ENCODE measurements around the gene USH1C.
A peak's percentile ranks its signal among the peaks of the same experiment; 100 is the strongest.

USH1C gene

GRCh38 chr11:17532784-17533183, 11.4 kb downstream of the USH1C start:
- no peak overlapping the region for H3K4me3 ChIP-seq (ENCODE audit: low read depth, low read length)
- no peak for TF ChIP-seq CTCF (IDR thresholded peaks at IDR 0.05; ENCODE audit: borderline replicate concordance, insufficient read depth, low read depth, low read length)

GRCh38 chr11:17531636-17532113, 12.5 kb downstream of the USH1C start:
- no peak for TF ChIP-seq CTCF (IDR thresholded peaks at IDR 0.05; ENCODE audit: borderline replicate concordance, insufficient read depth, low read depth, low read length)
- H3K4me3 ChIP-seq (ENCODE audit: low read depth, low read length), result no peak overlapping the region

GRCh38 chr11:17531071-17531600, 13.1 kb downstream of the USH1C start:
- no peak overlapping the region for H3K4me3 ChIP-seq (ENCODE audit: low read depth, low read length)
- TF ChIP-seq CTCF (IDR thresholded peaks at IDR 0.05; ENCODE audit: borderline replicate concordance, insufficient read depth, low read depth, low read length), result no peak

GRCh38 chr11:17529844-17530185, 14.4 kb downstream of the USH1C start:
- no peak overlapping the region for H3K4me3 ChIP-seq (ENCODE audit: low read depth, low read length)
- TF ChIP-seq CTCF (IDR thresholded peaks at IDR 0.05; ENCODE audit: borderline replicate concordance, insufficient read depth, low read depth, low read length), result no peak

- TF ChIP-seq CTCF (IDR thresholded peaks at IDR 0.05; ENCODE audit: borderline replicate concordance, insufficient read depth, low read depth, low read length), result no peak
- no peak overlapping the region for H3K4me3 ChIP-seq (ENCODE audit: low read depth, low read length)
Measured at GRCh38 chr11:17528906-17529843, 15.0 kb downstream of the USH1C start.

- peak; percentile 73 for TF ChIP-seq CTCF (IDR thresholded peaks at IDR 0.05; ENCODE audit: borderline replicate concordance, insufficient read depth, low read depth, low read length)
- H3K4me3 ChIP-seq (ENCODE audit: low read depth, low read length), result no peak overlapping the region
Measured at GRCh38 chr11:17528181-17528691, 16.0 kb downstream of the USH1C start.

Measured in GM12875 (cell line).